Mammary microvascular endothelial cell (primary cell): ENCODE results near the gene ANKRD50. TPM values are rescaled to one million over a fixed set of nuclear protein-coding genes. Genes with fewer than 3 reads are reported as not detected.

Experiments
- total RNA-seq: library from RNA; depleted of rRNA; stranded (reverse); fragments of >200 nt; gene quantifications from 2 replicates; pipeline ENCODE4 v1.2.3, GENCODE V29; 2015

ANKRD50 gene, protein sequence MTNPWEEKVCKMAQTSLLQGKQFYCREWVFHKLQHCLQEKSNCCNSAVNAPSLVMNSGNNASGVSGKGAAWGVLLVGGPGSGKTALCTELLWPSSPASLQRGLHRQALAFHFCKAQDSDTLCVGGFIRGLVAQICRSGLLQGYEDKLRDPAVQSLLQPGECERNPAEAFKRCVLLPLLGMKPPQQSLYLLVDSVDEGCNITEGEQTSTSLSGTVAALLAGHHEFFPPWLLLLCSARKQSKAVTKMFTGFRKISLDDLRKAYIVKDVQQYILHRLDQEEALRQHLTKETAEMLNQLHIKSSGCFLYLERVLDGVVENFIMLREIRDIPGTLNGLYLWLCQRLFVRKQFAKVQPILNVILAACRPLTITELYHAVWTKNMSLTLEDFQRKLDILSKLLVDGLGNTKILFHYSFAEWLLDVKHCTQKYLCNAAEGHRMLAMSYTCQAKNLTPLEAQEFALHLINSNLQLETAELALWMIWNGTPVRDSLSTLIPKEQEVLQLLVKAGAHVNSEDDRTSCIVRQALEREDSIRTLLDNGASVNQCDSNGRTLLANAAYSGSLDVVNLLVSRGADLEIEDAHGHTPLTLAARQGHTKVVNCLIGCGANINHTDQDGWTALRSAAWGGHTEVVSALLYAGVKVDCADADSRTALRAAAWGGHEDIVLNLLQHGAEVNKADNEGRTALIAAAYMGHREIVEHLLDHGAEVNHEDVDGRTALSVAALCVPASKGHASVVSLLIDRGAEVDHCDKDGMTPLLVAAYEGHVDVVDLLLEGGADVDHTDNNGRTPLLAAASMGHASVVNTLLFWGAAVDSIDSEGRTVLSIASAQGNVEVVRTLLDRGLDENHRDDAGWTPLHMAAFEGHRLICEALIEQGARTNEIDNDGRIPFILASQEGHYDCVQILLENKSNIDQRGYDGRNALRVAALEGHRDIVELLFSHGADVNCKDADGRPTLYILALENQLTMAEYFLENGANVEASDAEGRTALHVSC (N-terminal part only)
- 23.6 and 24.2 TPM in 2 replicates for total RNA-seq

DNA sequence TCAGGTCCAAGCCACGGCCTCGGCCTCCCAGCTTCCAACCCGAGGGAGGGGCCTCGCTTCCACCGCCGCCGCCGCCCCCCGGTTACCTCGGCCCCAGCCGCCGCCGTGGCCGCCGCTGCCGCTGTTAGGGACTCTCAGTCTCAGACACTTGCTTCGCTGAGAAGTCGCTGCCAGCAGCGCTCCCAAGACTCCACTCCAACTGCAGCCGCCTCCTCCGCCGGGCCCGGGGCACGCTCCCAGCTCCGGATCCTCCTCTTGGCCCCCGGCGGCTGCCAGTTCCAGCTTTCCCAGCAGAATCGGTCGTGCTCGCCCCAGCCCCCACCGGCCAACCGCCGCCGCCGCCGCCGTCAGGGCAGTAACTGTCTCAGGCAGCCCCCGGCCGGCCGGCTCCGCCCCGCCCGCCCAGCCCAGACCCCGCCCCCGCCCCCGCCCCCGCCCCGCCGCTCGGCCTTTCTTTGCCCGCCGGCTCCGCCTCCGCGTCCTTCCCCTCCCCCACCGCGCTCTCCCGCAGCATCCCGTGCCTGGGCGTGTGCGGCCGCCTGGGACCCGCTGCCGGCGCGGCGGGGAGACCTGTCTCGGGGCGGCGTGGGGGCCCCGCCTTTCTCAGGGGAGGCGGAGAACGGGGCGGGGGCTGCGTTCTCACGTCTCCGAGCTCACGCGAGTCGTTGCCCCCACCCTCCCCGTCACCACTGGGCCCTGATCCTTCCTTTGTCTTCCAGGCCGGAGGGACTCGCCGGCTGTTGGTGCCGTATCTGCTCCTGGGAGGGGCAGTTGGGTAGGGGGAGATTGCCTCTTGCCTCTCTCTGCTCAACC lies at the start of gene ANKRD50:
ANKRD50 (minus strand) TSS at position 361 of the 813 bp plus-strand sequence. CDS start 2,221 bp downstream, outside the sequence.

